SU-DHL-6 (cell line): ENCODE data around the gene SIM2.

ENCODE experiments used
- H2AFZ ChIP-seq: fragments of 200-600 bp; sonication (generic); 2 replicates; pipeline ENCODE4 v1.6.1; 2014; ENCODE audit warnings: low read depth, mild to moderate bottlenecking, moderate library complexity, mixed read lengths, antibody characterized with exemption, low read length; ENCODE audit not compliant: severe bottlenecking
- H3F3A ChIP-seq: fragments of 200-600 bp; shearing (Covaris generic); 2 replicates; pipeline ENCODE4 v1.6.0; 2016; ENCODE audit warnings: antibody characterized with exemption, mild to moderate bottlenecking; ENCODE audit not compliant: insufficient read depth
- H3K27ac ChIP-seq: fragments of 200-600 bp; sonication (generic); 2 replicates; pipeline ENCODE4 v1.5.1; 2016; ENCODE audit warnings: low read depth, mild to moderate bottlenecking, low read length, moderate library complexity, mixed read lengths
- H3K27me3 ChIP-seq: fragments of 200-600 bp; sonication (generic), shearing (Covaris generic); 2 replicates; pipeline ENCODE4 v1.6.0; 2014; ENCODE audit warnings: mild to moderate bottlenecking, low read length
- H3K36me3 ChIP-seq: fragments of 200-600 bp; sonication (generic); 2 replicates; pipeline ENCODE4 v1.6.1; 2014; ENCODE audit warnings: mild to moderate bottlenecking, low read length, mixed read lengths
- H3K4me2 ChIP-seq: fragments of 300-600, 200-600 bp; shearing (Covaris generic), sonication (generic); 2 replicates; pipeline ENCODE4 v1.6.0; 2014; ENCODE audit warnings: low read length, low read depth, mild to moderate bottlenecking; ENCODE audit not compliant: poor library complexity, severe bottlenecking
- H3K4me3 ChIP-seq: fragments of 200-600 bp; sonication (generic); 2 replicates; pipeline ENCODE4 v1.5.1; 2014; ENCODE audit warnings: antibody characterized with exemption, low read length, mild to moderate bottlenecking, mixed read lengths; ENCODE audit not compliant: insufficient read depth, poor library complexity, severe bottlenecking
- H3K79me2 ChIP-seq: fragments of 200-600 bp; sonication (generic); 2 replicates; pipeline ENCODE4 v1.6.1; 2014; ENCODE audit warnings: mild to moderate bottlenecking, low read length, moderate library complexity; ENCODE audit not compliant: insufficient read depth
- H3K9ac ChIP-seq: fragments of 200-600 bp; sonication (generic); 2 replicates; pipeline ENCODE4 v1.7.0; 2014; ENCODE audit warnings: mild to moderate bottlenecking, low read length
- H3K9me2 ChIP-seq: fragments of 200-600 bp; sonication (generic); replicated peaks from 2 replicates; pipeline ENCODE4 v1.6.1; 2014; ENCODE audit warnings: low read length; ENCODE audit not compliant: insufficient read depth
- H3K9me3 ChIP-seq: fragments of 200-600 bp; sonication (generic); 2 replicates; pipeline ENCODE4 v1.6.1; 2014; ENCODE audit warnings: low read length, mixed read lengths; ENCODE audit not compliant: insufficient read depth
- H4K20me1 ChIP-seq: fragments of 200-600 bp; sonication (generic); 2 replicates; pipeline ENCODE4 v1.6.1; 2014; ENCODE audit warnings: low read depth, mild to moderate bottlenecking, antibody characterized with exemption, low read length, moderate library complexity, mixed read lengths
- CTCF ChIP-seq: fragments of 200-600 bp; sonication (generic); IDR thresholded peaks from one replicate; pipeline ENCODE4 v1.5.1; 2017; ENCODE audit warnings: antibody characterized with exemption, mild to moderate bottlenecking, low read length, moderate library complexity; ENCODE audit not compliant: insufficient read depth, poor library complexity, severe bottlenecking
- EZH2phosphoT487 ChIP-seq: fragments of 200-600 bp; sonication (generic), shearing (Covaris generic); conservative IDR thresholded peaks from 2 replicates; pipeline ENCODE4 v1.6.1; 2018; ENCODE audit warnings: mild to moderate bottlenecking, antibody characterized with exemption, low read length, moderate library complexity, mixed read lengths

SIM2 gene

GRCh38 chr21:36743008-36743407 lies 44.1 kb downstream of the SIM2 start:
- no peak overlapping the region for H2AFZ ChIP-seq
- H3K9me3 ChIP-seq = no peaks in the 10 kb centered on the region
- no peaks in the 10 kb centered on the region for H3K79me2 ChIP-seq
- H4K20me1 ChIP-seq = no peaks in the 10 kb centered on the region
- H3K27me3 ChIP-seq = no peaks in the 10 kb centered on the region
- no peak overlapping the region for H3K9ac ChIP-seq
- no peak for TF ChIP-seq CTCF
- TF ChIP-seq EZH2phosphoT487 = no peak
- H3K9me2 ChIP-seq = no peaks in the 10 kb centered on the region
- H3K27ac ChIP-seq = no peak overlapping the region
- no peaks in the 10 kb centered on the region for H3K36me3 ChIP-seq
- no peak overlapping the region for H3K4me2 ChIP-seq
- H3K4me3 ChIP-seq = no peak overlapping the region
- H3F3A ChIP-seq = no peaks in the 10 kb centered on the region

- Histone ChIP-seq H3F3A (no peaks in the 10 kb centered on the region), H3K4me3 (no peak overlapping the region), H3K9ac (no peak overlapping the region), H3K9me3 (no peaks in the 10 kb centered on the region), H3K27me3 (no peaks in the 10 kb centered on the region), H3K36me3 (no peaks in the 10 kb centered on the region), H3K4me2 (no peak overlapping the region), H3K9me2 (no peaks in the 10 kb centered on the region), H3K79me2 (no peaks in the 10 kb centered on the region), H3K27ac (no peak overlapping the region), H4K20me1 (no peaks in the 10 kb centered on the region), H2AFZ (no peak overlapping the region)
- TF ChIP-seq EZH2phosphoT487 (no peak), CTCF (no peak)
These were observed 44.5 kb downstream of the SIM2 start for GRCh38 chr21:36743446-36743845.

- H3K27me3 ChIP-seq = no peaks in the 10 kb centered on the region
- no peaks in the 10 kb centered on the region for H3K79me2 ChIP-seq
- H3K9ac ChIP-seq = no peak overlapping the region
- no peaks in the 10 kb centered on the region for H3F3A ChIP-seq
- no peaks in the 10 kb centered on the region for H3K9me2 ChIP-seq
- no peaks in the 10 kb centered on the region for H3K36me3 ChIP-seq
- TF ChIP-seq EZH2phosphoT487 (no peak), CTCF (no peak)
- H3K4me3 ChIP-seq = no peak overlapping the region
- no peaks in the 10 kb centered on the region for H3K9me3 ChIP-seq
- H2AFZ ChIP-seq = no peak overlapping the region
- no peak overlapping the region for H3K4me2 ChIP-seq
- H4K20me1 ChIP-seq = no peaks in the 10 kb centered on the region
- H3K27ac ChIP-seq = no peak overlapping the region
These were observed 45.3 kb downstream of the SIM2 start for GRCh38 chr21:36744190-36744559.
